Activated T-cell treated with anti-CD3 and anti-CD28 coated beads for 1 hour (primary cell): Measurements from ENCODE around the gene CCDC175.

ENCODE experiments used
- DNase-seq: peaks from one replicate; pipeline ENCODE4 v3.0.0-alpha.2; 2020; ENCODE audit warnings: low read depth

Gene CCDC175

GRCh38 chr14:59482541-59483331, 93.9 kb downstream of the CCDC175 start:
- DNase-seq, result no peak

GRCh38 chr14:59481871-59482540, 94.6 kb downstream of the CCDC175 start:
- DNase-seq, result no peak

GRCh38 chr14:59481407-59481806, 95.2 kb downstream of the CCDC175 start:
- DNase-seq, result no peak

- DNase-seq, result no peak
Measured at GRCh38 chr14:59480166-59480565, 96.4 kb downstream of the CCDC175 start.

GRCh38 chr14:59478540-59478939, 98.1 kb downstream of the CCDC175 start:
- DNase-seq, result no peak

GRCh38 chr14:59475709-59476108, 100.9 kb downstream of the CCDC175 start:
- DNase-seq, result no peak

DNA sequence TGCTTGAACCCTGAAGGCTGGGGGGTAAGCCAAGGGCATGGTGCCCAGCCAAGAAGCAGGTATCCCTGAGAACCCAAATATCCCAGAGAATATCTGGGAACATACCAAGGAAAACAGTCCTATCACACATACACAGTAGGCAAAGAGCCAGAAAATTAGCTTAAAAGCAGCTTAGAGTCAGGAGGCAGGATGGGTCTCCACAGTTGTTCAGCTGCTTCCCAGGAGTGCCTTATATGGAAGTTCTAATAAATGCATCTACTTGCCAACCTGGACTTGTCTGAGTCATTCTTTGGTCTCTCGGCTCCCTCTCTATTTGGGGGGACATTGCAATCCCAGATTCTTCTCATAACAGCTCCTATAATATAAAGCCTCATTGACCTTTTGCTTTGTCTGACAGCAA, 102.4 kb downstream of the CCDC175 start:
- no peak for DNase-seq

DNA sequence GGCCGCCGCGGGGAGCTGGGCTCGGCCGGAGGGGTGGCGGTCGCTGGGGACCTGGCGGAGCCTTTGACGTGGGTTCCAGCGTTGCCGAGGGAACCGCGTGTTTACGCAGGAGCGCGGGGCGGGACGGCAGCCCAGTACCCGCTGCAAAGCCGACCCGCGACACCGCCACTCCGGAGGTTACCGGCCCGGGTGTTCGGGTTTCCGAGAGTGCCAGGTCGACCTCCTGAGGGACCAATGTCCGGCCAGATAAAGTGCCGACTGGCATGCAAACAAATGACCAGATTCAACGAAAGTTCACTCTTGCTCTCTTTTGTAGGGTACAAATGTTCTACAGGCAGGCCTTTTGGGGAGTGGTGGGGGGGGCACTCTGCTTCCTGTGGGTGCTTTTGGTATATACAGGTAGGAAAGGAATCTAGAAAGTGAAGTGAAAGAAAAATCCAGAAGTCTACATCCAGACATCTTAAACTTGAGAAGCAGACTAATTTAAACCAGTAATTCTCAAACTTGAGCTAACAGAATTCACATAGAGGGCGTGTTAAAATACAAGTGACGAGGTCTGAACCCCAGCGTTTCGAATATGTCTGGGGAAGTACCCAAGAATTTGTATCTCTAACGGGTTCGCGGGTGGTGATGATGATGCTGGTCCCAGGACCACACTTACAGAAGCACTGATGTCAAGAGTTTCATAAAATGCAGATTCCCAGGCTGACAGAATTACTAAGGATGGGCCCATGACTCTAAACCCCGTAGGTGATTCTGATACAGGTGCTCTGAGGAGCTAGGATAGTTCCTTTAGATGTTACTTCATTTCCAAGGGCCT, 111.1 kb downstream of the CCDC175 start, which contains the start of gene GPR135:
Gene GPR135, minus strand, starts transcription at position 65 of the 820 bp plus-strand sequence. CDS start 154 bp downstream, outside the sequence.
- DNase-seq, result no peak

DNA sequence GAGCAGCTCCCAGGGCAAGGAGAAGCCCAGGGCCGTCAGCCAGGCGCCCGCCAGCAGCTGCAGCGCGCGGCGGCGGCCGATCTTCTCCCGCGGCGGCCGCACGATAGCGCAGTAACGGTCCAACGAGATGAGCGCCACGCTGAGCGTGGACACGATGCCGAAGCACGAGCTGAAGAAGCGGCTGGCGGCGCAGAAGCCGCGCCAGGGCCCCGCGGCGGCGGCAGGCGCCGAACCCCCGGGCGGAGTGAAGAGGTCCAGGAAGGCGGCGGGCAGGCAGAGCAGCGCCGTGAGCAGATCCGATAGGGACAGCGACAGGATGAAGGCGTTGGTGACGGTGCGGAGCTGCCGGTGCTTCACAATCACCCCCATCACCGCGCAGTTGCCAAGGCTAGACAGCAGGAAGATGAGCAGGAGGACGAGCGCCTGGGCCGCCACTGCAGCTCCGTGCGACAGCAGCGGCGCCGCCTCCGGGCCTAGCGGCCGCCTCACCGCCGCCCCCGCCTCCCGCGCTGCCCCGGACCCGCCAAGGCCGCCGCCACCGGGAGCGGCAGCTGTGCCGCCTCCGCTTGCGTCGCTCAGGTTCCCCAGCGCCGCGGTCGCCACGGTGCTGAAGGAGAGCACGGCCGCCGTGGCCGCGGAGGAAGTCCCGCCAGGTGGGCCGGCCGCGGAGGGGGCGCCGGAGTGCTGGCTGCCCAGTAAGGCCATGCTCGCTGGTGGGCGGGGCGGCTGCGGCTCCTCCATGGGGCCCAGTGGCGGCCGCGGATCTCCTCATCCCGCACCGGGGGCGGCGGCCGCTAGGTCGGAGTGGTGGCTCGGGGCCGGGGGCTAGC, 111.9 kb downstream of the CCDC175 start:
- peak; percentile 19 for DNase-seq

- no peak for DNase-seq
Measured at GRCh38 chr14:59463787-59464485, 112.7 kb downstream of the CCDC175 start.

DNA sequence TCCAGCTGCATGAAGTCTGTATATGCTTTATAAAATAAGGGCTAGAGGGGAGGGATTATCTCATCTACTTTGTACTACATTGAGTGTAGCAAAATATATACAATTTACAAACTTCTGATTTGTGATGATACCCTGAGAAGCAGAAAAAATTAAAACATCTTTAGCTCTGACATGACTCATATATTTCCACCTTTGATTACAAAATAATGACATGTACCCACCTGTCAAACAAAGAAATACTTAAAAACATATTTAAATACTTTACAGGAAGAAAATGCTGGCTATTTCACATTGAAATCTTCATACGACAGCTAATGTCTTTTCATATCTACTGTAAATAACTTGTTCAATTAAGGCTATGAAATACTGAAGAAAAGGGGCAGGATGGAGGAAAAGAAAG, 114.7 kb downstream of the CCDC175 start:
- DNase-seq, result no peak

GRCh38 chr14:59460378-59460777, 116.2 kb downstream of the CCDC175 start:
- DNase-seq, result no peak

DNA sequence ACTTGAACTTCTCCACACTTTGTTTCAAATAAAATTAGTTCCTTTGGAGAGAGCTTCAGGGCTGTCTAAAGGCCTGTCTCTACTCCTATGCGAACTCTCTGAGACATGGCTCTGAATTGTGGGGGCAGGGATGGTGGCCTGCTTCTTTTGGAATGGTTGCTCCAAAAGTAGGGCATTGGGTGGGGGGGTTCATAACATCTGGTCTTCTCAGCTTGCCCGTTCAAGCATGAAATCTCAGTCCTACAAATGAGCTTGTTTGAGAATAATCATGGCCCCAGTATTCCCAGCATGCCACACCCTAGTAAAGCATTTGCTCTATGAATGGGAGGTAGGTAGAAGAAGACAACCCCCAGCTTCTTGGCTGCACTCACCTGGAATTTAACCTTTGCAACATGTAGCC, 118.1 kb downstream of the CCDC175 start:
- no peak for DNase-seq

- DNase-seq, result no peak
Measured at GRCh38 chr14:59455411-59455810, 121.2 kb downstream of the CCDC175 start.
